Measurements from ENCODE around the gene LTN1.
"Not testable (repeated sequence)": the region's sequence is repeated elsewhere in the genome, so short reads cannot be mapped to it uniquely, and the experiment has no call there.

The LTN1 gene

GRCh38 chr21:28936036-28936435 lies 56.6 kb downstream of the LTN1 start:
- TF ChIP-seq CTCF (IDR thresholded peaks at IDR 0.05; ENCODE audit: low read depth, low read length) = no peak
- no peak for DNase-seq (ENCODE audit: low read depth in 2 of 2)
- H3K4me3 ChIP-seq (replicated peaks in 1 of 2; ENCODE audit: low read depth in 2 of 2, low read length in 2 of 2) = no peak overlapping the region

- no peak for DNase-seq (ENCODE audit: low read depth in 2 of 2)
- TF ChIP-seq CTCF (IDR thresholded peaks at IDR 0.05; ENCODE audit: low read depth, low read length) = no peak
- no peak overlapping the region for H3K4me3 ChIP-seq (replicated peaks in 1 of 2; ENCODE audit: low read depth in 2 of 2, low read length in 2 of 2)
Observed at GRCh38 chr21:28932717-28933116, 60.0 kb downstream of the LTN1 start.

- H3K4me3 ChIP-seq (replicated peaks in 1 of 2; ENCODE audit: low read depth in 2 of 2, low read length in 2 of 2); DNase-seq (ENCODE audit: low read depth in 2 of 2): not testable (repeated sequence)
Observed at GRCh38 chr21:28931708-28932372, 60.8 kb downstream of the LTN1 start.

GRCh38 chr21:28928578-28929420 lies 63.9 kb downstream of the LTN1 start:
- no peak overlapping the region for H3K4me3 ChIP-seq (replicated peaks in 1 of 2; ENCODE audit: low read depth in 2 of 2, low read length in 2 of 2)
- DNase-seq (ENCODE audit: low read depth in 2 of 2) = peak in 1 of 2 donors; percentile 11
- TF ChIP-seq CTCF (IDR thresholded peaks at IDR 0.05; ENCODE audit: low read depth, low read length) = no peak

- no peak for DNase-seq (ENCODE audit: low read depth in 2 of 2)
- TF ChIP-seq CTCF (IDR thresholded peaks at IDR 0.05; ENCODE audit: low read depth, low read length) = no peak
Observed at GRCh38 chr21:28927130-28927529, 65.5 kb downstream of the LTN1 start.

GRCh38 chr21:28923439-28923975 lies 69.2 kb downstream of the LTN1 start:
- H3K4me3 ChIP-seq (replicated peaks in 1 of 2; ENCODE audit: low read depth in 2 of 2, low read length in 2 of 2) = no peak overlapping the region
- no peak for TF ChIP-seq CTCF (IDR thresholded peaks at IDR 0.05; ENCODE audit: low read depth, low read length)
- no peak for DNase-seq (ENCODE audit: low read depth in 2 of 2)

More at GRCh38 chr21:28927130-28927529, 65.5 kb downstream of the LTN1 start:
- H3K4me3 ChIP-seq (replicated peaks in 1 of 2; ENCODE audit: low read depth in 2 of 2, low read length in 2 of 2) = no peak overlapping the region

- H3K4me3 ChIP-seq (replicated peaks in 1 of 2; ENCODE audit: low read depth in 2 of 2, low read length in 2 of 2) = no peak overlapping the region
- TF ChIP-seq CTCF (IDR thresholded peaks at IDR 0.05; ENCODE audit: low read depth, low read length) = no peak
- DNase-seq (ENCODE audit: low read depth in 2 of 2) = no peak
Observed at GRCh38 chr21:28922368-28922767, 70.3 kb downstream of the LTN1 start.

Measured in cardiac fibroblast (primary cell).